ENCODE results near the gene CLN3. TPM values are rescaled to one million over a fixed set of nuclear protein-coding genes. Genes with fewer than 3 reads are reported as not detected.
A peak's percentile ranks its signal among the peaks of the same experiment; 100 is the strongest.
"Not testable (repeated sequence)": the region's sequence is repeated elsewhere in the genome, so short reads cannot be mapped to it uniquely, and the experiment has no call there.

The CLN3 gene
- total RNA-seq, 2 experiments from 2014 or later = 46.1 to 54.6 TPM

DNA sequence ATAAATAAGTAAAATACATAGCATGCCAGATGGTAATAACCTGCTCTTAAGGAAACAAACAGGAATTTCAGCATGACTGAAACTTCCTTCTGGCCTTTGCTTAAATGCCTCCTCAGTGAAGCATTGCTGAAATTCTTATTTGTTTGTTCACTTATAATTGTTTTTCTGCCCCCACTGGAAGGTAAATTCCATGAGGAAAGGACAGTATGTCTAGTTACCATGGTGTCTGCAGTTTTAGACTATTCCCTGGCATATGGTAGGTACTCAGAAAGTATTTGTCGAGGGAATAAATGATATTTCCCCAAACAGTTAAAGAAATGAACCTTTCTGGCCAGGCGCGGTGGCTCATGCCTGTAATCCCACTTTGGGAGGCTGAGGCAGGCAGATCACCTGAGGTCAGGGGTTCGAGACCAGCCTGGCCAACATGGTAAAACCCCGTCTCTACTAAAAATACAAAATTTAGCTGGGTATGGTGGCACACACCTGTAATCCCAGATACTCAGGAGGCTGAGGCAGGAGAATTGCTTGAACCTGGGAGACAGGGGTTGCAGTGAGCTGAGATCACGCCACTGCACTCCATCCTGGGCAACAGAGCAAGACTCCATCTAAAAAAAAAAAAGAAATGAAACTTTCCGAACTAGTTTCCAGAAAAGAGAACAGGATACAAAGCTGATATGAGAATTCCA is 35.4 kb upstream of the CLN3 start:
- H3K4me1 Mint-ChIP-seq, H3K36me3 Mint-ChIP-seq: not testable (repeated sequence)

DNA sequence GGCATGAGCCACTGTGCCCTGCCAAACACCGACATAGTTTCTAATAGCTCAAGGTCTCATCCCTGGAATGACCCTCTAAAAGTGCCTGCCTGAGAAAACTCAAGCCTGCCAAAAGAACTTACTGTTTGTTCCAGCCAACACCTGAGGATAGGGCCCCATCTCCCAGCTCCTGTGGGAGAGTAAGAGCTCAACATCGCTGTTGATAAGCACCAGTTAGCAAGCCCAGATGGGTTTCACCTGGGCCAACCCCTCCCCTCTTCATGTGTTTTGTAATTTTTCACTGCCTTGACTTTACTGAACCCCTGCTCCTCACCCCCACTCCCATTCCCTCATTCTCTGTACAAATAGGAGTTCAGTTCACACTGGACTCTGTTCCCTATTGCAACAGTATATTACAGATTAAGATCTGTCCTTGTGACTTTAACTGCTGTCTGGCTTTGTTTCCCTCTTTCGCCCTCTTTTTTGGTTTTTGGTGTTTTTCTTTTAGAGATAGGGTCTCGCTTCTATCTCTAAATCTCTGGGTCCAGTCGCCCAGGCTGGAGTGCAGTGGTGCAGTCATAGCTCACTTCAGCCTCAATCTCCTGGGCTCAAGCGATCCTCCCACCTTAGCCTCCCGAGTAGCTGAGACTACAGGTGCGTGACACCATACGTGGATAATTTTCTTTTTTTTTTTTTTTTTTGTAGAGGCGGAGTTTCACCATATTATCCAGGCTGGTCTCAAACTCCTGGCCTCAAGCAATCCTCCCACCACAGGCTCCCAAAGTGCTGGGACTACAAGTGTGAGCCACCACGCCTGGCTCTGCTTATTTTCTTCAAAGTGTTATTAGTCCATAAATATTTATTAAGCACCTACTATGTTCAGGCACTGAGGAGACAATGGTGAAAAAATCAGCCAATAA is 34.6 kb upstream of the CLN3 start:
- Mint-ChIP-seq H3K9me3 (ENCODE audit: low read depth) (no peaks in the 10 kb centered on the region), H3K4me3 (no peak overlapping the region), H3K27me3 (no peaks in the 10 kb centered on the region), H3K36me3 (no peaks in the 10 kb centered on the region), H3K27ac (no peak overlapping the region), H3K4me1 (peaks cover 8% of the 10 kb centered on the region)
- DNase-seq = no peak
- CTCF ChIA-PET = no interaction called here
- no peak for ATAC-seq

More for the DNA sequence above, 35.4 kb upstream of the CLN3 start:
- CTCF ChIA-PET; DNase-seq; ATAC-seq; H3K9me3 Mint-ChIP-seq (ENCODE audit: low read depth); H3K27ac Mint-ChIP-seq; H3K27me3 Mint-ChIP-seq; H3K4me3 Mint-ChIP-seq: not testable (repeated sequence)

DNA sequence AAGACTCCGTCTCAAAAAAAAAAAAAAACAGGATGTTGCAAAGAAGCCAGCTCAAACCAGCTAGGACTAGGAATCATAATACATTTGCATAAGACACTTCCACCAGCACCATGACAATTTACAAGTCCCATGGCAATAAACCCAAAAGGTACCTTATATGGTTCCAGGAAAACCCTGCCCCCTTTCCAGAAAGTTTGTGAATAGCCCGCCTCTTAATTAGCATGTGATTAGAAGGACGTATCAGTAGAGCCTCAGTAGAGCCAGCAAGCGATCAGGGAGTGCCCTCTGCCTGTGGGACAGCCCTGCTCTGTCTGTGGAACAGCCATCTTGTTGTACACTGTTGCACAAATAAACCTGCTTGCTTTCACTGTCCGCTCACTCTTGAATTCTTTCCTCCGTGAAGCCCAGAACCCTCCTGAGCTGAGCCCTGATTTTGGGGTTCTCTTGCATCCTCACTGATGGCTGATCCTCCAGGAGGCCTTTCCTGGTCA is 32.9 kb upstream of the CLN3 start:
- CTCF ChIA-PET = interaction anchor here (1.5 kb wide), 1 partner anchor 48 kb away, joined by 3 read pairs; no protein-coding TSS in a partner anchor
- no peaks in the 10 kb centered on the region for H3K9me3 Mint-ChIP-seq (ENCODE audit: low read depth)

DNA sequence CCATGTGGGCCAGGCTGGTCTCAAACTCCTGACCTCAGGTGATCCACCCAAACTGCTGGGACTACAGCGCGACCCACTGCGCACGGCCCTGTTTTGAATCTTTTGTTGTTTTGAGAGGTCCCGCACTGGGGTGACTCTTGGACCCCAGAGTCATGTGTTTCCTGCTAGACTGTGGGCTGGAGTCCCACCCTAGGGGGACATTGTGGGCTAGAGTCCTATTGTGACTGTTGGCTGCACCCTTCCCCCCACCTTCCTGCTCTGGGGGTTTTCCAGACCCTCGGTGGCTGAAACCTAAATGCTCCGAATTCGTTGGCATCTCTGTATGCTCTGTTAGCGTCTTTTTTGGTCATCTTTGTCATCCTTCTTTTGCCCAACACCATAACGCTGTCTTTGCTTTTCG is 30.9 kb upstream of the CLN3 start:
- peaks cover 8% of the 10 kb centered on the region for H3K4me1 Mint-ChIP-seq
- H3K27me3 Mint-ChIP-seq = no peaks in the 10 kb centered on the region
- CTCF ChIA-PET = no interaction called here
- DNase-seq = no peak
- no peaks in the 10 kb centered on the region for H3K36me3 Mint-ChIP-seq
- ATAC-seq = no peak
- peak overlapping the region; percentile 2 for H3K27ac Mint-ChIP-seq
- no peaks in the 10 kb centered on the region for H3K9me3 Mint-ChIP-seq (ENCODE audit: low read depth)
- H3K4me3 Mint-ChIP-seq = no peak overlapping the region

More for the DNA sequence above, 32.9 kb upstream of the CLN3 start:
- ATAC-seq = peak; percentile 49
- Mint-ChIP-seq H3K27me3 (no peaks in the 10 kb centered on the region), H3K4me3 (no peak overlapping the region), H3K4me1 (peaks cover 8% of the 10 kb centered on the region), H3K36me3 (no peaks in the 10 kb centered on the region), H3K27ac (no peak overlapping the region)
- no peak for DNase-seq

DNA sequence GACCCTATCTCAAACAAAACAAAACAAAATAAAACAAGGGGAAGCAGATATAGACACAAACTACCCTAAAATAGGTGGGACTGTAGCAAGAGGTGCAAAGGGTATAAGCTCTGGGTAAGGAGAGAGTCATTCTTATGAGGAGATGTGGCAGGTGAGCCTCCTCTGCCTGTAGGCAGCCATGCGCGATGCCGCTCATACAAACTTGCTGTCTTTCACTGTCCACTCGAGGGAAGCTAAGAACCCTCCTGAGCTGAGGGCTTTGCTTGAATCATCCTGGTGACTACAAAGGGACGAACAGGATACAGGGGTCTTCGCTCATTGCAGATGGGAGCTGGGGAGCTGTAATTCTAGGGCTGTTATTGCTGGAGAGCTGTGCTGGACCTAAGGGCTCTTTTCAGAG is 29.6 kb upstream of the CLN3 start:
- no peaks in the 10 kb centered on the region for H3K9me3 Mint-ChIP-seq (ENCODE audit: low read depth)
- ATAC-seq = no peak
- H3K27ac Mint-ChIP-seq = no peak overlapping the region
- H3K4me1 Mint-ChIP-seq = peaks cover 8% of the 10 kb centered on the region
- no peaks in the 10 kb centered on the region for H3K27me3 Mint-ChIP-seq
- H3K36me3 Mint-ChIP-seq = no peaks in the 10 kb centered on the region
- no peak for DNase-seq
- CTCF ChIA-PET = interaction anchor here (0.9 kb wide), 1 partner anchor 9 kb away, joined by 3 read pairs; no protein-coding TSS in a partner anchor
- no peak overlapping the region for H3K4me3 Mint-ChIP-seq

DNA sequence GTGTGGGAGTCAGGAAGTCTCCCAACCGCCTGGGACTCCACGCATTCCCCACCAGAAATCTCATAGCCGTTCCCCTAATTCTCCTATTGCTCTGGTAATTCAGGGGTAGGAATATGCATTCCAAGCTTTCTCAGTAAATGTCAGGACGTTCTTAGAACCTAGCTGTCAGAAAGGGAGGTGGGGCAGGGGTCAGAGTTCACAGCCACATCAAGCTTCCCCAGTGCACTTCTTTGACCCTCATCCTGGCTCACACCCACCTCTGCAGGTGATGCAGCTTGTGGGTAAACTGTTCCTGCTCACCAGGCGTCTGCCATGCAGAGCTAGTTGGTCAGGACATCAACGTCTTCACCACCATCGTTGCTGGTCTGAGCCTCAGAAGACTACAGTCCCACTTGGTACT is 28.8 kb upstream of the CLN3 start:
- Mint-ChIP-seq H3K27me3 (no peaks in the 10 kb centered on the region), H3K9me3 (ENCODE audit: low read depth) (no peaks in the 10 kb centered on the region), H3K4me3 (no peak overlapping the region), H3K4me1 (peaks cover 8% of the 10 kb centered on the region), H3K36me3 (no peaks in the 10 kb centered on the region), H3K27ac (no peak overlapping the region)
- no peak for DNase-seq
- no peak for ATAC-seq
- CTCF ChIA-PET = no interaction called here

DNA sequence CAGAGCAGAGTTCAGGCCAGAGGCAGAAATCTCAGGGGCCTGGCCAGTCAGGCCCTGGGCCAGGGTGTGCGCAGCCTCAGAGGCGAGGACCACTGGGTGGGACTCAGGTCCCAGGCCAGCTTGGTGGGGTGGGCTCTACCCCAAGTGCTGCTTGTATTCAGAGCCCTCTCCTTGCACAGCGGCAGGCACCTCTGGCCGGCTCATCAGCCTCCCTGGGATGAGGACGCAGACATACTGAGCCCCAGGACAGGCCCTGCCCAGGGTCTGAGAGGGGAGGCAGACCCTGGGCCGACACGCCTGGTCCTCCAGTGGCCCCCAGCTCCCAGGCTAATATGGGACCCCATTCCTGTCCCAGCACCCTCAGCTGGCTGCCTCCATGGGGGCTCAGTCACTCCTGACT is 22.4 kb upstream of the CLN3 start:
- H3K36me3 Mint-ChIP-seq = no peaks in the 10 kb centered on the region
- H3K27me3 Mint-ChIP-seq = no peaks in the 10 kb centered on the region
- H3K27ac Mint-ChIP-seq = no peak overlapping the region
- no peak for ATAC-seq
- no peaks in the 10 kb centered on the region for H3K9me3 Mint-ChIP-seq (ENCODE audit: low read depth)
- no peak for DNase-seq
- H3K4me1 Mint-ChIP-seq = peaks cover 10% of the 10 kb centered on the region
- CTCF ChIA-PET = interaction anchor here (1.1 to 1.8 kb wide), 2 partner anchors 23 to 26 kb away, joined by 3 to 4 read pairs; no protein-coding TSS in a partner anchor
- no peak overlapping the region for H3K4me3 Mint-ChIP-seq

DNA sequence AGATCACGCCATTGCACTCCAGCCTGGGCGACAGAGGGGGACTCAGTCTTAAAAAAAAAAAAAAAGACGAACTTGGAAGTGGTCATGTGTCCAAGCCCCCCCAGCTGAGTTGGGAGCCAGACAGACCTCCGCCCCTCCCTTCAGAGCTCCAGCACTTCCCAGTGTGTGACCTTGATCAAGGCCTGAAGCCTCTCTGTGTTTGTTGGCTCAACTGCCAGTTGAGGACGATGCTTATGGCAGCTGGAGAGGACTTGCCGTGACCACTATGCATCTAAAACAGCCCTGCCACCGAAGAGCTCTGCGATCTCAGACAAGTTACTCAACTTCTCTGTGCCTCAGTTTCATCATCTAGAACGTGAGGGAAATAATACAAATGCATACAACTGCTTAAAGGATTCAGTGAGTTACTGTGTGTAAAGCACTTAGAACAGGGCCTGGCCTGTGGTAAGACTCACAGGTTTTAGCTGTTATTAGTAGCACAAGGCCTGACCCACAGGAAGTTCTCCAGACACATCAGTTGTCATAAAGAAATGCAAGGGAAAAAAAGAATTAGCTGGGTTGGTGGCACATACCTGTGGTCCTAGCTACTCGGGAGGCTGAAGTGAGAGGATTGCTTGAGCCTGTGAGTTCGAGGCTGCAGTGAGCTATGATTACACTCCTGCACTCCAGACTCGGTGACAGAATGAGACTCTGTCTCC is 21.8 kb upstream of the CLN3 start:
- no peaks in the 10 kb centered on the region for H3K36me3 Mint-ChIP-seq
- no peaks in the 10 kb centered on the region for H3K27me3 Mint-ChIP-seq
- no peak overlapping the region for H3K4me3 Mint-ChIP-seq
- peaks cover 10% of the 10 kb centered on the region for H3K4me1 Mint-ChIP-seq
- no peak overlapping the region for H3K27ac Mint-ChIP-seq
- ATAC-seq (no peak), DNase-seq (no peak)
- CTCF ChIA-PET = interaction anchor here (1.0 to 1.8 kb wide), 3 partner anchors 8 to 27 kb away, joined by 3 to 4 read pairs (median 3); no protein-coding TSS in a partner anchor
- H3K9me3 Mint-ChIP-seq (ENCODE audit: low read depth) = no peaks in the 10 kb centered on the region

DNA sequence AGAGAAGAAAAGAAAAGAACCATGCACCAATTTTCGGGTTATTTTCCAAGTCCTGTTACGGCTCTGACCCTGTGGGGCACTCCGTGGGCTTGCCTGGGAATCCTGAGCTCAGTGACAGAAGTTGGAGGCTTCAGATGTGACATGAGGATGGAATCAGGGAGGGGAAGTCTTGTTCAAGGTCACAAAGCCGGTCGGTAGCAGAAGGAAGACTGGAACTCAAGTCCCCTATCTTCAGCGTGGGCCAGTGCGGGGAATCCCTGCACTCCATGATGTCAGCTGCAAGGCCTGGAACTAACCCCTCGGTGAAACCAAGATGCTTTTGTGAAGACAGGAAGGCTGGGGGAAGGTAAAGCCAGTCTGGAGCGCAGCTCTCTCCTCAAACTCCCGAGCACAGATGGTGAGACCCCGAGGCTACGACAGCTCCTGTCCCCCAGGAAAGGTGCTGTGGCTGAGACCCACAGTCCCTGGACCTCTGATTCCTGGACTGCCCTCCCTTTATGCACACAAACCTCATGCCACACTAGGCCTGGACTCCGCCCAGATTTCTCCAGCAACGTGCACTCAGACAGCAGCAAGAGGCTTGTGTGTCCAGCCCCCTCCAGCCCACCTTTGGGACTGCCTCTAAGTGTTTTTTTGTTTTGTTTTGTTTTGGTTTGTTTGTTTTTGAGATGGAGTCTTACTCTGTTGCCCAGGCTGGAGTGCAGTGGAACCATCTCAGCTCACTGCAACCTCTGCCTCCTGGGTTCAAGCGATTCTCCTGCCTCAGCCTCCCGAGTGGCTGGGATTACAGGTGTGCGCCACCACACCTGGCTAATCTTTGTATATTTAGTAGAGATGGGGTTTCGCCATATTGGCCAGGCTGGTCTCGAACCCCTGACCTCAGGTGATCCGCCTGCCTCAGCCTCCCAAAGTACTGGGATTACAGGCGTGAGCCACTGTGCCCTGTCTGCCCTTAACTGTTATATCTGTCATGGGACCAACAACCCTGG is 20.2 kb upstream of the CLN3 start:
- ATAC-seq = no peak
- Mint-ChIP-seq H3K4me1 (peaks cover 24% of the 10 kb centered on the region), H3K9me3 (ENCODE audit: low read depth) (no peaks in the 10 kb centered on the region), H3K27me3 (no peaks in the 10 kb centered on the region), H3K4me3 (no peak overlapping the region), H3K27ac (no peak overlapping the region), H3K36me3 (no peaks in the 10 kb centered on the region)
- no peak for DNase-seq
- CTCF ChIA-PET = interaction anchor here (0.6 to 1.0 kb wide), 2 partner anchors 9 to 361 kb away, joined by 3 read pairs; no protein-coding TSS in a partner anchor

DNA sequence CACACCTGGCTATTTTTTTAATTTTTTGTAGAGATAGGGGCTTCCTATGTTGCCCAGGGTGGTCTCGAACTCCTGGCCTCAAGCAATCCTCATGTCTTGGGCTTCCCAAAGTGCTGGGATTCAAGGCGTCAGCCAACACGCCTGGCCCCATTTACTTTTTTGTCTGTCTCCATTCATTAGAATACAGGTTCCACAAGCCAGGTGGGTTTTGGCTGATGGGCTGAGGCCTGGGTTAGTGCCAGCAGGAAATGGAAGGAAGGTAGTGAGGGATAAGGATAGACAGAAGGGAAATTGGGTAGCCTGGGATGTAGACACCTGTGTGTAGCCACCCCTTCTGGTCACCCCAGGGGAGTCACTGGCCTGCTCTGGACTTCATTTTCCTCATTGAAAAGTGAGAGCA is 19.2 kb upstream of the CLN3 start:
- DNase-seq = no peak
- no peak overlapping the region for H3K4me3 Mint-ChIP-seq
- no peak overlapping the region for H3K27ac Mint-ChIP-seq
- H3K36me3 Mint-ChIP-seq = no peaks in the 10 kb centered on the region
- ATAC-seq = no peak
- H3K9me3 Mint-ChIP-seq (ENCODE audit: low read depth) = no peaks in the 10 kb centered on the region
- H3K4me1 Mint-ChIP-seq = peaks cover 28% of the 10 kb centered on the region
- H3K27me3 Mint-ChIP-seq = no peaks in the 10 kb centered on the region
- CTCF ChIA-PET = no interaction called here

DNA sequence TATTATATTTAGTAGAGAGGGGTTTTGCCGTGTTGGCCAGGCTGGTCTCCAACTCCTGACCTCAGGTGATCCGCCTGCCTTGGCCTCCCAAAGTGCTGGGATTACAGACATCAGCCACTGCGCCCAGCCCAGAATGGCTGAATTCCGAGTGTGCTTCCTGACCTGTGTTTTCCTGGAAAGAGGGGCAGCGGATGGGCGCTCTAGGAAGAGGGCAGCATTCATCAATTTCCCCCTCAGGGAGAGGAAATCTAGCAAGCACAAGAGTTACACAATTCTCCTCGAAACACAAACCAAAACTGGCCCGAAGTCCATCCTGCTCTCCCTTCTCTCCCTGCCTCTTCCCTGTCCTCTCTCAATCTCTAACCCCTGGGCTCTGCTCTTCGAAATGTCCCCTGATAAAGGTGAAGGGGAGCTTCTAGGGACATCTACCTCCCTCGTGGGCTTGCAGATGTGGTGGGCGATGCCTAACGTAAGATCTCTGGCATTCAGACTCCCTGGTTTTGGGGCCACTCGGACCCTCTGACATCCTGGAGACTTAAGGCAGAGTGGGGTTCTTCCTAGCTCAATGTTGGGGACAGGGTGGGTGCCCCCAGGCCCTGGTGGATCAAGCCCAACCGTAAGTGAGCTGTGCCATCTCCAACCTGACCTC is 13.7 kb upstream of the CLN3 start:
- ATAC-seq (no peak), DNase-seq (no peak)
- Mint-ChIP-seq H3K4me1 (peaks cover 18% of the 10 kb centered on the region), H3K9me3 (ENCODE audit: low read depth) (no peaks in the 10 kb centered on the region), H3K36me3 (no peaks in the 10 kb centered on the region), H3K27me3 (peaks cover 4% of the 10 kb centered on the region), H3K27ac (no peak overlapping the region), H3K4me3 (no peak overlapping the region)
- CTCF ChIA-PET = interaction anchor here (0.9 kb wide), 1 partner anchor 48 kb away, joined by 3 read pairs; the partner anchor contains the start of gene SGF29

Measured in activated CD8-positive, alpha-beta memory T cell treated with anti-CD3 and anti-CD28 coated beads, Interleukin-2, amount 10 ng/mL, durations not matched to agents 7 days and 5 days (primary cell).